Prostate gland (tissue), 2 donors: ENCODE results near the gene CACNG1. TPM values are rescaled to one million over a fixed set of nuclear protein-coding genes. Genes with fewer than 3 reads are reported as not detected.
"Not testable (repeated sequence)": the region's sequence is repeated elsewhere in the genome, so short reads cannot be mapped to it uniquely, and the experiment has no call there.

Experiments used
- DNase-seq: peaks from one replicate; pipeline ENCODE4 v3.0.0-alpha.2; 2019; ENCODE audit warnings: low spot score
- H3K27ac ChIP-seq, 2 donors: fragments of 200-600 bp; sonication (generic); 2 replicates each; pipeline ENCODE4 v1.5.1; 2017 to 2019
- H3K27me3 ChIP-seq: fragments of 200-600 bp; sonication (generic); replicated peaks from 2 replicates; pipeline ENCODE4 v1.5.1; 2019; ENCODE audit not compliant: insufficient read depth
- H3K36me3 ChIP-seq, 2 donors: fragments of 200-600 bp; sonication (generic); 1 replicate in 1 of 2; 2 replicates in 1 of 2; pipeline versions ENCODE4 v1.5.1 to v1.8.1; 2017 to 2019
- H3K4me1 ChIP-seq: fragments of 200-600 bp; sonication (generic); replicated peaks from 2 replicates; pipeline ENCODE4 v1.5.1; 2019
- H3K4me3 ChIP-seq, 2 donors: fragments of 200-600 bp; sonication (generic); 2 replicates each; pipeline ENCODE4 v1.5.1; 2017 to 2019
- H3K9me3 ChIP-seq: fragments of 200-600 bp; sonication (generic); 2 replicates; pipeline ENCODE4 v1.5.1; 2017
- POLR2A ChIP-seq: fragments of 450-650 bp; IDR thresholded peaks from one replicate; pipeline ENCODE4 v1.6.1; 2016; ENCODE audit warnings: antibody characterized with exemption, mild to moderate bottlenecking
- POLR2AphosphoS5 ChIP-seq: sonication (generic); formaldehyde crosslinking; IDR thresholded peaks from one replicate; pipeline ENCODE4 v1.6.1; 2017; ENCODE audit warnings: antibody characterized with exemption
- WGBS: methylation state at CpG from one replicate; pipeline ENCODE4 v1.1.5; 2018; 5-methylcytosine and 5-hydroxymethylcytosine counted together
- intact Hi-C: fragments of 100-400 bp; cut with DNase I; formaldehyde crosslinking; loops from one replicate; pipeline ENCODE4 v1.14.2; 2022
- total RNA-seq, 2 donors: library from RNA; depleted of rRNA; stranded (reverse); fragments of >200 nt; gene quantifications; one replicate each; pipeline ENCODE4 v1.1.0, GENCODE V29; 2016
- TF ChIP-seq, protein P1 (sequence below), 4 experiments: fragments of 200-600 bp in 2 of 4; fragments of 450-650 bp in 2 of 4; sonication (generic) in 2 of 4; IDR thresholded peaks; 1 replicate in 3 of 4; 2 replicates in 1 of 4; pipeline ENCODE4 v1.5.1; 2016 to 2019; ENCODE audit warnings: antibody characterized with exemption in 4 of 4, mild to moderate bottlenecking in 2 of 4, moderate library complexity in 2 of 4

CACNG1 gene
- total RNA-seq, 2 donors from 2014 or later = 0.74 TPM; not detected in 1

DNA sequence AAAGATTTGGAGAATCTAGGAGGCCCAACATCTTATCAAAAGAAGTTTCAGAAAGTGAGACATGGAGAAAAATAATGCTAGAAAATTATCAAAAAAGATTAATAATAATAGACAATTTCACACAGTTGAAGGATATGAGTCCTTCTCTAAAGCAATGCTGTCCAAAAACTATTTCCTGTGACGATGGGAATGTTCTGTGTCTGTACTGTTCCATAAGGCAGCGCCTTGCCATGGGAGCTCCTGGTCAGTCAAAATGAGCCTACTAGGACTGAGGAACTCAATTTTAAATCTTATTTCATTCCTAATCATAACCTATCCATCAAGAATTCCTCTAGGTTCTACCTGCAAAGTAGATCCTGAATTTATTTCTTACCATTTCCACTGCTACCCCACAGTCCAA is 49.0 kb downstream of the CACNG1 start:
- intact Hi-C loops = no loop called here
- H3K4me3 ChIP-seq = no peak overlapping the region
- WGBS = 87% methylated on average over 2 of the region's 2 CpGs
- no peak overlapping the region for H3K27ac ChIP-seq
- H3K36me3 ChIP-seq = no peaks in the 10 kb centered on the region
- TF ChIP-seq, protein P1, sequence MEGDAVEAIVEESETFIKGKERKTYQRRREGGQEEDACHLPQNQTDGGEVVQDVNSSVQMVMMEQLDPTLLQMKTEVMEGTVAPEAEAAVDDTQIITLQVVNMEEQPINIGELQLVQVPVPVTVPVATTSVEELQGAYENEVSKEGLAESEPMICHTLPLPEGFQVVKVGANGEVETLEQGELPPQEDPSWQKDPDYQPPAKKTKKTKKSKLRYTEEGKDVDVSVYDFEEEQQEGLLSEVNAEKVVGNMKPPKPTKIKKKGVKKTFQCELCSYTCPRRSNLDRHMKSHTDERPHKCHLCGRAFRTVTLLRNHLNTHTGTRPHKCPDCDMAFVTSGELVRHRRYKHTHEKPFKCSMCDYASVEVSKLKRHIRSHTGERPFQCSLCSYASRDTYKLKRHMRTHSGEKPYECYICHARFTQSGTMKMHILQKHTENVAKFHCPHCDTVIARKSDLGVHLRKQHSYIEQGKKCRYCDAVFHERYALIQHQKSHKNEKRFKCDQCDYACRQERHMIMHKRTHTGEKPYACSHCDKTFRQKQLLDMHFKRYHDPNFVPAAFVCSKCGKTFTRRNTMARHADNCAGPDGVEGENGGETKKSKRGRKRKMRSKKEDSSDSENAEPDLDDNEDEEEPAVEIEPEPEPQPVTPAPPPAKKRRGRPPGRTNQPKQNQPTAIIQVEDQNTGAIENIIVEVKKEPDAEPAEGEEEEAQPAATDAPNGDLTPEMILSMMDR (IDR thresholded peaks at IDR 0.05) = no peak
- TF ChIP-seq POLR2AphosphoS5 (no peak), POLR2A (no peak)
- H3K9me3 ChIP-seq = no peaks in the 10 kb centered on the region
- H3K27me3 ChIP-seq = no peaks in the 10 kb centered on the region
- DNase-seq = no peak
- no peaks in the 10 kb centered on the region for H3K4me1 ChIP-seq

DNA sequence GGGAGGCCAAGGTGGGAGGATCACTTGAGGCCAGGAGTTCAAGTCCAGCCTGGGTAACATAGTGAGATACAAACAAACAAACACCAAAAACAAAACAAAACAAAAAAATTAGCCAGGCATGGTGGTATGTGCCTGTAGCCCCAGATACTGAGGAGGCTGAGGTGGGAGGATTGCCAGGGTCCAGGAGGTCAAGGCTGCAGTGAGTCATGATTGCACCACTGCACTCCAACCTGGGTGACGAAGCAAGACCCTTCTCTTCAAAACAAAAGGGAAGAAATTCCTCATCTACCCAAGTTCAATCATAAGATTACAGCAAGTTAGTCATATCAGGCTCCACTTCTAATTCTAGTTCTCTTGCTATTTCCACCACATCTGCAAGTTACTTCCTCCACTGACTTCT is 50.9 kb downstream of the CACNG1 start:
- H3K4me3 ChIP-seq, H3K4me1 ChIP-seq, H3K36me3 ChIP-seq, H3K27ac ChIP-seq, intact Hi-C loops, DNase-seq, H3K27me3 ChIP-seq, H3K9me3 ChIP-seq: not testable (repeated sequence)
- 0% methylated on average over 1 of the region's 1 CpG for whole genome bisulfite sequencing

DNA sequence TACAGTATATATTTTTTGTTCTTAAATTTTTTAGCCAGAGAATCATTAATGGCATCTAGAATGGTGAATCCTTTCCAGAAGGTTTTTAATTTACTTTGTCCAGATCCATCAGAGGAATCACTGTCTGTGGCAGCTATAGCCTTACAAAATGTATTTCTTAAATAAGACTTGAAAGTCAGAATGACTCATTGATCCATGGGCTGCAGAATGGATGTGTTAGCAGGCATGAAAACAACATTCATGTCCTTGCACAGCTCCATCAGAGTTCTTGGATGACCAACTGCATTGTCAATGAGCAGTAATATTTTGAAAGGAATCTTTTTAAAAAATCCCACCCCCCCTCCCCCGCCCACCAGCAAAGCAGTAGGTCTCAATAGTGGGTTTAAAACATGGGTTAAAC is 51.4 kb downstream of the CACNG1 start:
- WGBS = 100% methylated on average over 1 of the region's 1 CpG

DNA sequence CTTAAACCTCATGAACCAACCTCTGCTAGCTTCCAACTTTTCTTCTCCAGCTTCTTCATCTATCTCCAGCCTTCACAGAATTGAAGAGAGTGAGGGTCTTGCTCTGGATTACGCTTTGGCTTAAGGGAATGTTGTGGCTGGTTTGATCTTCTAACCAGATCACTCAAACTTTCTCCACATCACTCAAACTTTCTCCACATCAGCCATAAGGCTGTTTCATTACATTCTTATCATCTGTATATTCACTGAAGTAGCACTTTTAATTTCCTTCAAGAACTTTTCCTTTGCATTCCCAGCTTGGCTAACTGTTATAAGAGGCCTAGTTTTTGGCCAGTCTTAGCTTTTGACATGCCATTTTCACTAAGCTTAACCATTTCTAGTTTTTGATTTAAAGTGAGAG is 52.3 kb downstream of the CACNG1 start:
- TF ChIP-seq POLR2A (no peak), POLR2AphosphoS5 (no peak)
- TF ChIP-seq, protein P1 (IDR thresholded peaks at IDR 0.05) = no peak
- no peaks in the 10 kb centered on the region for H3K27me3 ChIP-seq
- no peak overlapping the region for H3K27ac ChIP-seq
- intact Hi-C loops = no loop called here
- 94% methylated on average over 1 of the region's 1 CpG for WGBS
- no peaks in the 10 kb centered on the region for H3K4me1 ChIP-seq
- no peaks in the 10 kb centered on the region for H3K9me3 ChIP-seq
- no peak for DNase-seq
- H3K36me3 ChIP-seq = no peaks in the 10 kb centered on the region
- no peak overlapping the region for H3K4me3 ChIP-seq

More for the DNA sequence above, 51.4 kb downstream of the CACNG1 start:
- TF ChIP-seq POLR2AphosphoS5 = no peak
- TF ChIP-seq POLR2A = no peak
- TF ChIP-seq, protein P1 (IDR thresholded peaks at IDR 0.05) = no peak
- Histone ChIP-seq H3K27me3 (no peaks in the 10 kb centered on the region), H3K4me1 (no peaks in the 10 kb centered on the region), H3K36me3 (no peaks in the 10 kb centered on the region), H3K9me3 (no peaks in the 10 kb centered on the region), H3K4me3 (no peak overlapping the region), H3K27ac (no peak overlapping the region)
- no peak for DNase-seq
- intact Hi-C loops = no loop called here

DNA sequence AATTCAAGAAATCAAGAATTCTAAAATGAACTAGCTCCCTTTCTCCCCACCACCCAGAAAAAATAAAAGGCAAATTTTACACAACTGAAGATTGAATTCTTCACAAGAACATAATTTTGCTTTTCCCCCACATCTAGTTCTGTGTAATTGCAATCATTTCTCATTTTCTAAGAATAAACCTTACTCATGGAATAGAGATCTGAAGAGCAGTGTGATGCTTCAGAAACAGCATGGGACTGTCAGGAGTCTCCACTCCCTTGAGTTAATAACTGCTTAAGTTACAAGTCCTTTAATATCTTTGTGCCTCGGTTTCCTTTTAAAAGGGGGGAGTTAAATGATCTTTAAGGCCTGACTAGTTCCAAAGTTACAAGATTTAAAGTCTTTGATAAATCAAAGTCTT is 53.7 kb downstream of the CACNG1 start:
- H3K4me3 ChIP-seq = no peak overlapping the region
- no peak for DNase-seq
- TF ChIP-seq, protein P1 (IDR thresholded peaks at IDR 0.05) = no peak
- TF ChIP-seq POLR2A = no peak
- TF ChIP-seq POLR2AphosphoS5 = no peak
- no peaks in the 10 kb centered on the region for H3K27me3 ChIP-seq
- no peak overlapping the region for H3K27ac ChIP-seq
- H3K36me3 ChIP-seq = no peaks in the 10 kb centered on the region
- 97% methylated on average over 1 of the region's 1 CpG for WGBS
- intact Hi-C loops = no loop called here
- H3K9me3 ChIP-seq = no peaks in the 10 kb centered on the region
- no peaks in the 10 kb centered on the region for H3K4me1 ChIP-seq

DNA sequence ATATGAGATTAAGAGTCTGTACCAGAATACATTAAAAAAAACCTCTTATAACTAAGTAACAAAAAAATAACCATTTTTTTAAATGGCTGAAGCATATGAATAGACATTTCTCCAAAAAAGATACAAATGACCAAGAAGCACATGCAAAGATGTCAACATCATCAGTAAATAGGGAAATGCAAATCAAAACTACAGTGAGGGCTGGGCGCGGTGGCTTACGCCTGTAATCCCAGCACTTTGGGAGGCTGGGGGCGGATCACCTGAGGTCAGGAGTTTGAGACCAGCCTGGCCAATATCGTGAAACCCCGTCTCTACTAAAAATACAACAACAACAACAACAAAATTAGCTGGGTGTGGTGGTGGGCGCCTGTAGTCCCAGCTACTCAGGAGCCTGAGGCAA is 60.3 kb downstream of the CACNG1 start:
- DNase-seq, H3K9me3 ChIP-seq, H3K36me3 ChIP-seq, H3K27ac ChIP-seq, H3K27me3 ChIP-seq, H3K4me3 ChIP-seq, intact Hi-C loops, H3K4me1 ChIP-seq: not testable (repeated sequence)
- 97% methylated on average over 7 of the region's 7 CpGs for WGBS
